Mesothelial cell of epicardium (in vitro differentiated cells): ENCODE measurements around the gene SSUH2. TPM values are rescaled to one million over a fixed set of nuclear protein-coding genes. Genes with fewer than 3 reads are reported as not detected.
"Not testable (repeated sequence)": the region's sequence is repeated elsewhere in the genome, so short reads cannot be mapped to it uniquely, and the experiment has no call there.

Experiments used
- DNase-seq, 2 experiments: peaks; one replicate each; pipeline ENCODE4 v3.0.0; 2021; ENCODE audit warnings: low spot score in 2 of 2; ENCODE audit not compliant: unreplicated experiment in 2 of 2
- H3K27ac Mint-ChIP-seq: 2 replicates; pipeline ENCODE4 v1.8.0; 2021; ENCODE audit warnings: mixed read lengths
- H3K27me3 Mint-ChIP-seq: 2 replicates; pipeline ENCODE4 v1.8.0; 2021; ENCODE audit warnings: low read depth, mixed read lengths
- H3K36me3 Mint-ChIP-seq: 2 replicates; pipeline ENCODE4 v1.8.0; 2021; ENCODE audit warnings: mixed read lengths
- H3K4me1 Mint-ChIP-seq: 2 replicates; pipeline ENCODE4 v1.8.0; 2021; ENCODE audit warnings: mixed read lengths
- H3K4me3 Mint-ChIP-seq: 2 replicates; pipeline ENCODE4 v1.8.0; 2021; ENCODE audit warnings: mild to moderate bottlenecking, moderate library complexity, mixed read lengths
- H3K9me3 Mint-ChIP-seq: 2 replicates; pipeline ENCODE4 v1.8.0; 2021; ENCODE audit warnings: mixed read lengths
- CTCF ChIP-seq: fragments of 200-600 bp; sonication (generic); IDR thresholded peaks from one replicate; pipeline ENCODE4 v1.5.0; 2021; ENCODE audit warnings: antibody characterized with exemption; ENCODE audit not compliant: unreplicated experiment
- total RNA-seq: library from RNA; stranded (reverse); gene quantifications from 3 replicates; pipeline ENCODE4 v1.2.1, GENCODE V29; 2021

SSUH2 gene
- 1.3 to 1.4 TPM (median 1.3 TPM) in 3 replicates for total RNA-seq

- Mint-ChIP-seq H3K27ac (no peak within 1 kb of the TSS), H3K4me1 (no peaks in the 10 kb centered on the region), H3K4me3 (no peak within 1 kb of the TSS), H3K9me3 (no peaks in the 10 kb centered on the region), H3K27me3 (peaks cover 29% of the 10 kb centered on the region), H3K36me3 (no peaks in the 10 kb centered on the region)
- DNase-seq: no peak
- TF ChIP-seq CTCF: no peak
These were observed at the start of gene SSUH2 for GRCh38 chr3:8644748-8645390. SSUH2 (minus strand) TSS chr3:8644798; CDS start chr3:8644758, 40 bp downstream.

GRCh38 chr3:8691295-8691694, 46.7 kb upstream of the SSUH2 start:
- H3K36me3 Mint-ChIP-seq, H3K9me3 Mint-ChIP-seq, DNase-seq, H3K4me1 Mint-ChIP-seq, H3K4me3 Mint-ChIP-seq, H3K27me3 Mint-ChIP-seq: not testable (repeated sequence)
- peak overlapping the region; percentile 37 for H3K27ac Mint-ChIP-seq

- H3K4me1 Mint-ChIP-seq: peaks cover 15% of the 10 kb centered on the region
- H3K4me3 Mint-ChIP-seq, DNase-seq, H3K27ac Mint-ChIP-seq, H3K9me3 Mint-ChIP-seq, H3K27me3 Mint-ChIP-seq, H3K36me3 Mint-ChIP-seq: not testable (repeated sequence)
These were observed 40.4 kb upstream of the SSUH2 start for GRCh38 chr3:8684992-8685391.

- peaks cover 15% of the 10 kb centered on the region for H3K4me1 Mint-ChIP-seq
- not testable (repeated sequence) for H3K9me3 Mint-ChIP-seq, DNase-seq, H3K4me3 Mint-ChIP-seq, H3K27me3 Mint-ChIP-seq, H3K36me3 Mint-ChIP-seq
- peak overlapping the region; percentile 31 for H3K27ac Mint-ChIP-seq
These were observed 38.4 kb upstream of the SSUH2 start for GRCh38 chr3:8682850-8683574.

- not testable (repeated sequence) for H3K27me3 Mint-ChIP-seq, H3K9me3 Mint-ChIP-seq, H3K36me3 Mint-ChIP-seq, DNase-seq, H3K4me3 Mint-ChIP-seq
- Mint-ChIP-seq H3K4me1 (peaks cover 15% of the 10 kb centered on the region), H3K27ac (peak overlapping the region; percentile 51)
These were observed 37.4 kb upstream of the SSUH2 start for GRCh38 chr3:8681881-8682538.

- Mint-ChIP-seq H3K36me3 (no peaks in the 10 kb centered on the region), H3K27ac (no peak overlapping the region), H3K4me3 (no peak overlapping the region), H3K4me1 (peaks cover 15% of the 10 kb centered on the region), H3K27me3 (no peaks in the 10 kb centered on the region), H3K9me3 (no peaks in the 10 kb centered on the region)
- no peak for TF ChIP-seq CTCF
- no peak for DNase-seq
These were observed 36.8 kb upstream of the SSUH2 start for GRCh38 chr3:8681349-8681748.

GRCh38 chr3:8679817-8680553, 35.4 kb upstream of the SSUH2 start:
- not testable (repeated sequence) for H3K27me3 Mint-ChIP-seq, H3K9me3 Mint-ChIP-seq, DNase-seq, H3K4me3 Mint-ChIP-seq, H3K27ac Mint-ChIP-seq, H3K36me3 Mint-ChIP-seq
- peaks cover 15% of the 10 kb centered on the region for H3K4me1 Mint-ChIP-seq

- no peak overlapping the region for H3K27ac Mint-ChIP-seq
- no peak for DNase-seq
- H3K4me3 Mint-ChIP-seq: no peak overlapping the region
- H3K4me1 Mint-ChIP-seq: peaks cover 15% of the 10 kb centered on the region
- no peaks in the 10 kb centered on the region for H3K27me3 Mint-ChIP-seq
- no peaks in the 10 kb centered on the region for H3K36me3 Mint-ChIP-seq
- no peak for TF ChIP-seq CTCF
- no peaks in the 10 kb centered on the region for H3K9me3 Mint-ChIP-seq
These were observed 34.2 kb upstream of the SSUH2 start for GRCh38 chr3:8678751-8679150.

GRCh38 chr3:8677258-8677657, 32.7 kb upstream of the SSUH2 start:
- H3K36me3 Mint-ChIP-seq, DNase-seq, H3K4me1 Mint-ChIP-seq, H3K27ac Mint-ChIP-seq, H3K9me3 Mint-ChIP-seq, H3K4me3 Mint-ChIP-seq, H3K27me3 Mint-ChIP-seq: not testable (repeated sequence)

GRCh38 chr3:8675591-8675990, 31.0 kb upstream of the SSUH2 start:
- not testable (repeated sequence) for H3K27ac Mint-ChIP-seq, H3K27me3 Mint-ChIP-seq, H3K4me1 Mint-ChIP-seq, H3K36me3 Mint-ChIP-seq, DNase-seq, H3K9me3 Mint-ChIP-seq, H3K4me3 Mint-ChIP-seq
